22Rv1 (cell line): ENCODE results near the gene SNAPC4.

Experiments used
- H3K27ac ChIP-seq: fragments of 450-650 bp; 2 replicates; pipeline ENCODE4 v1.5.1; 2017
- CTCF ChIP-seq: fragments of 450-650 bp; IDR thresholded peaks from 2 replicates; pipeline ENCODE4 v1.5.1; 2017; ENCODE audit warnings: mild to moderate bottlenecking
- ZFX ChIP-seq: fragments of 450-650 bp; IDR thresholded peaks from 2 replicates; pipeline ENCODE4 v1.6.1; 2017; ENCODE audit warnings: antibody characterized with exemption, borderline replicate concordance

The SNAPC4 gene

GRCh38 chr9:136398286-136398685 lies 1.7 kb downstream of the SNAPC4 start:
- TF ChIP-seq ZFX = no peak
- TF ChIP-seq CTCF = no peak
- no peak overlapping the region for H3K27ac ChIP-seq

GRCh38 chr9:136397643-136398042 lies 2.3 kb downstream of the SNAPC4 start:
- H3K27ac ChIP-seq = no peak overlapping the region
- no peak for TF ChIP-seq ZFX
- TF ChIP-seq CTCF = no peak

GRCh38 chr9:136396219-136396515 lies 3.8 kb downstream of the SNAPC4 start:
- no peak for TF ChIP-seq CTCF
- TF ChIP-seq ZFX = no peak
- H3K27ac ChIP-seq = 0 out of 2 replicates have a peak overlapping the region, but pooled peaks have one; percentile 17

- H3K27ac ChIP-seq = no peak overlapping the region
- TF ChIP-seq CTCF (no peak), ZFX (no peak)
Measured at GRCh38 chr9:136395345-136396218, 4.4 kb downstream of the SNAPC4 start.

- H3K27ac ChIP-seq = no peak overlapping the region
Measured at GRCh38 chr9:136395020-136395340, 5.0 kb downstream of the SNAPC4 start.

GRCh38 chr9:136394312-136395019 lies 5.5 kb downstream of the SNAPC4 start:
- H3K27ac ChIP-seq = no peak overlapping the region
- TF ChIP-seq CTCF (no peak), ZFX (no peak)

More at GRCh38 chr9:136395020-136395340, 5.0 kb downstream of the SNAPC4 start:
- TF ChIP-seq CTCF (no peak), ZFX (no peak)

- TF ChIP-seq CTCF = no peak
- TF ChIP-seq ZFX = no peak
- no peak overlapping the region for H3K27ac ChIP-seq
Measured at GRCh38 chr9:136393531-136393930, 6.4 kb downstream of the SNAPC4 start.
